CD14-positive monocyte (primary cell): Measurements from ENCODE around the gene NFIC. TPM values are rescaled to one million over a fixed set of nuclear protein-coding genes. Genes with fewer than 3 reads are reported as not detected.

Source experiments
- DNase-seq, 3 donors: peaks; one replicate each; pipeline ENCODE4 v3.0.0-alpha.2; 2011 to 2022
- H2AFZ ChIP-seq: 2 replicates; pipeline ENCODE4 v1.6.0; 2012; ENCODE audit warnings: mild to moderate bottlenecking, low read depth, low read length, inconsistent platforms; ENCODE audit not compliant: insufficient read depth, poor library complexity, severe bottlenecking
- H3K27ac ChIP-seq, 2 donors: 1 replicate in 1 of 2; 2 replicates in 1 of 2; pipeline ENCODE4 v1.5.1; 2012 to 2013; ENCODE audit warnings: low read length in 2 of 2, control low read depth in 1 of 2, inconsistent platforms in 1 of 2, low read depth in 1 of 2, mild to moderate bottlenecking in 1 of 2
- H3K27me3 ChIP-seq, 2 donors: one replicate each; pipeline versions ENCODE4 v1.6.0 to v1.6.1; 2011 to 2013; ENCODE audit warnings: low read length in 2 of 2; ENCODE audit not compliant: control insufficient read depth in 2 of 2, insufficient read depth in 2 of 2
- H3K36me3 ChIP-seq, 2 donors: replicated peaks in 1 of 2; 1 replicate in 1 of 2; 2 replicates in 1 of 2; pipeline versions ENCODE4 v1.5.1 to v1.6.1; 2012 to 2013; ENCODE audit warnings: low read length in 2 of 2, control low read depth in 1 of 2, inconsistent platforms in 1 of 2, mild to moderate bottlenecking in 1 of 2; ENCODE audit not compliant: insufficient read depth in 2 of 2, control insufficient read depth in 1 of 2
- H3K4me1 ChIP-seq, 2 donors: 1 replicate in 1 of 2; 2 replicates in 1 of 2; pipeline versions ENCODE4 v1.5.1 to v1.6.1; 2012 to 2013; ENCODE audit warnings: low read length in 2 of 2, control low read depth in 1 of 2, inconsistent platforms in 1 of 2, mild to moderate bottlenecking in 1 of 2, moderate library complexity in 1 of 2; ENCODE audit not compliant: insufficient read depth in 2 of 2, control insufficient read depth in 1 of 2
- H3K4me2 ChIP-seq: replicated peaks from 2 replicates; pipeline ENCODE3; 2012; ENCODE audit warnings: low read length, moderate library complexity, mild to moderate bottlenecking; ENCODE audit not compliant: poor library complexity, severe bottlenecking; ENCODE audit errors: extremely low read depth
- H3K4me3 ChIP-seq, 3 experiments: fragments of 200-600 bp in 1 of 3; sonication (generic) in 1 of 3; replicated peaks in 1 of 3; 1 replicate in 2 of 3; 2 replicates in 1 of 3; pipeline ENCODE4 v1.5.1; 2011 to 2013; ENCODE audit warnings: low read length in 3 of 3, mild to moderate bottlenecking in 3 of 3, control low read depth in 2 of 3, low read depth in 2 of 3, inconsistent platforms in 1 of 3, moderate library complexity in 1 of 3
- H3K79me2 ChIP-seq: 2 replicates; pipeline ENCODE4 v1.6.0; 2012; ENCODE audit warnings: mild to moderate bottlenecking, control low read depth, inconsistent platforms, low read length, moderate library complexity; ENCODE audit not compliant: insufficient read depth
- H3K9ac ChIP-seq: 2 replicates; pipeline ENCODE4 v1.6.0; 2017; ENCODE audit warnings: low read length, mild to moderate bottlenecking; ENCODE audit not compliant: insufficient read depth, poor library complexity, severe bottlenecking
- H3K9me3 ChIP-seq, 2 donors: replicated peaks in 1 of 2; 1 replicate in 1 of 2; 2 replicates in 1 of 2; pipeline versions ENCODE4 v1.5.1 to v1.6.1; 2012 to 2013; ENCODE audit warnings: low read length in 2 of 2, control low read depth in 1 of 2; ENCODE audit not compliant: control insufficient read depth in 1 of 2, insufficient read depth in 1 of 2
- H4K20me1 ChIP-seq: 2 replicates; pipeline ENCODE4 v1.6.0; 2012; ENCODE audit warnings: mild to moderate bottlenecking, low read length, control low read depth, moderate library complexity; ENCODE audit not compliant: insufficient read depth
- H3K27ac Mint-ChIP-seq, 7 donors: one replicate each; pipeline ENCODE4 v1.8.0; 2020; ENCODE audit warnings: mild to moderate bottlenecking in 7 of 7, mixed read lengths in 7 of 7, moderate library complexity in 6 of 7, inconsistent platforms in 2 of 7
- H3K27me3 Mint-ChIP-seq, 3 donors: one replicate each; pipeline ENCODE4 v1.8.0; 2021 to 2022; ENCODE audit warnings: low read depth in 3 of 3, mild to moderate bottlenecking in 3 of 3, mixed read lengths in 3 of 3, moderate library complexity in 3 of 3, inconsistent platforms in 1 of 3
- H3K36me3 Mint-ChIP-seq, 2 donors: one replicate each; pipeline ENCODE4 v1.8.0; 2020; ENCODE audit warnings: mixed read lengths in 2 of 2, inconsistent platforms in 1 of 2, mild to moderate bottlenecking in 1 of 2
- H3K4me1 Mint-ChIP-seq: one replicate; pipeline ENCODE4 v1.8.0; 2020; ENCODE audit warnings: mild to moderate bottlenecking, mixed read lengths
- H3K4me3 Mint-ChIP-seq, 2 donors: one replicate each; pipeline ENCODE4 v1.8.0; 2020; ENCODE audit warnings: mild to moderate bottlenecking in 2 of 2, mixed read lengths in 2 of 2, moderate library complexity in 1 of 2
- H3K9me3 Mint-ChIP-seq, 7 donors: one replicate each; pipeline ENCODE4 v1.8.0; 2020 to 2022; ENCODE audit warnings: mixed read lengths in 7 of 7, mild to moderate bottlenecking in 6 of 7, moderate library complexity in 6 of 7, inconsistent platforms in 2 of 7
- WGBS: methylation state at CpG from one replicate; pipeline ENCODE4 v1.1.5; 2013; ENCODE audit warnings: missing lambda C conversion rate; ENCODE audit not compliant: insufficient coverage; 5-methylcytosine and 5-hydroxymethylcytosine counted together
- intact Hi-C, 2 donors: fragments of 100-400 bp; cut with micrococcal nuclease; formaldehyde crosslinking; loops; one replicate each; pipeline versions ENCODE4 v1.15.0 to v1.15.1; 2023
- polyA plus RNA-seq, 3 donors: library from polyadenylated mRNA; depleted of rRNA in 1 of 3; unstranded in 2 of 3; stranded (reverse) in 1 of 3; fragments of 300-500 nt in 2 of 3; fragments of >200 nt in 1 of 3; fragmentation: Illumina TruSeq in 2 of 3; gene quantifications; 1 replicate in 2 of 3; 2 replicates in 1 of 3; pipeline ENCODE4 v1.2.3, GENCODE V29; 2012 to 2021
- TF ChIP-seq, protein P1 (sequence below): fragments of 200-600 bp; IDR thresholded peaks from one replicate; pipeline ENCODE4 v1.8.0; 2022; ENCODE audit warnings: antibody characterized with exemption, mild to moderate bottlenecking

NFIC gene
- polyA plus RNA-seq, 3 donors: 7.0 to 13.8 (median 11.5) TPM

DNA sequence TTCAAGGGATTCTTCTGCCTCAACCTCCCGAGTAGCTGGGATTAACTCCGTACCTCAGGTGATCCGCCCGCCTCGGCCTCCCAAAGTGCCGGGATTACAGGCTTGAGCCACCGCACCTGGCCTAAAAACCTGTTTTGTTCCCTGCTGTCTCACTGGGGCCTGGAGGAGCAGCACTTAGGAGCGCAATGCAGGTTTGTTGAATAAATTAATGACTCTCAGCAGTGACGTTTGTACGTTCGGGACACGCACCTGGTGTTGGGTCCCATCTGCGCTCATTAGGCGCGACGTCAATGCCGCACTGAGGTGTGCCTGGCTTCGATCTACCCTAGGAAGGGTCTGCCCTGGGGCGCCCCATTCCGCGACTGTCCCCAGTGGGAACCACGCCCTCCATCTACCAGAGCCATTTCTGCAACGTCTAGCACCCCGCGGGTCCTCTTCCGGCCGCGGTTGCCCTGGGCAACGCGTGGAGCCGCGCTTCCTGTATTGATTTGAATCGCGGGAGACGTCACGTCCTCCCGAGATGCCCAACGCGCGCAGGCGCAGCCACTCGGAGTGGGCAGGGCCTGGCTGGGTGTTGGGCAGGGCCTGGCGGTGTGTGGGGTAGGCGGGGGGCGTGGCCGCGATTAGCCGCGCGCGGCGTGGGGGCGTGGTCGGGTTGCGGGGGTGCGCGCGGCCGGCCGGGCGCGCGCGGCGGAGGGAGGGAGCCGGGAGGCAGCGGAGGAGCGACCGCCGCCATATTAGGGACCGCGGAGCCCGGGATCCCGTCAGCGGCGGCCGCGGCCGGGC lies 139.4 kb downstream of the NFIC start, which contains the start of gene FZR1:
Gene FZR1, plus strand, starts transcription at position 714 of the 786 bp plus-strand sequence. CDS start 16,679 bp downstream, outside the sequence.
- Histone ChIP-seq H2AFZ (peak within 1 kb of the TSS; percentile 90), H3K79me2 (peaks cover 46% of the 10 kb centered on the region), H4K20me1 (peaks cover 25% of the 10 kb centered on the region), H3K9ac (peak within 1 kb of the TSS; percentile 98), H3K4me2 (peak within 1 kb of the TSS; percentile 98), H3K27me3 (no peaks in the 10 kb centered on the region), H3K4me1 (peaks cover 23 to 28% of the 10 kb centered on the region in 2 donors), H3K36me3 (peaks cover 16 to 18% of the 10 kb centered on the region in 2 donors), H3K4me3 (peak within 1 kb of the TSS; percentile 86 to 91 (median 87)), H3K27ac (peak within 1 kb of the TSS; percentile 58 to 92), H3K9me3 (no peaks in the 10 kb centered on the region)
- H3K27me3 Mint-ChIP-seq: peaks cover 0 to 3% (median 2%) of the 10 kb centered on the region in 3 donors
- TF ChIP-seq, protein P1, sequence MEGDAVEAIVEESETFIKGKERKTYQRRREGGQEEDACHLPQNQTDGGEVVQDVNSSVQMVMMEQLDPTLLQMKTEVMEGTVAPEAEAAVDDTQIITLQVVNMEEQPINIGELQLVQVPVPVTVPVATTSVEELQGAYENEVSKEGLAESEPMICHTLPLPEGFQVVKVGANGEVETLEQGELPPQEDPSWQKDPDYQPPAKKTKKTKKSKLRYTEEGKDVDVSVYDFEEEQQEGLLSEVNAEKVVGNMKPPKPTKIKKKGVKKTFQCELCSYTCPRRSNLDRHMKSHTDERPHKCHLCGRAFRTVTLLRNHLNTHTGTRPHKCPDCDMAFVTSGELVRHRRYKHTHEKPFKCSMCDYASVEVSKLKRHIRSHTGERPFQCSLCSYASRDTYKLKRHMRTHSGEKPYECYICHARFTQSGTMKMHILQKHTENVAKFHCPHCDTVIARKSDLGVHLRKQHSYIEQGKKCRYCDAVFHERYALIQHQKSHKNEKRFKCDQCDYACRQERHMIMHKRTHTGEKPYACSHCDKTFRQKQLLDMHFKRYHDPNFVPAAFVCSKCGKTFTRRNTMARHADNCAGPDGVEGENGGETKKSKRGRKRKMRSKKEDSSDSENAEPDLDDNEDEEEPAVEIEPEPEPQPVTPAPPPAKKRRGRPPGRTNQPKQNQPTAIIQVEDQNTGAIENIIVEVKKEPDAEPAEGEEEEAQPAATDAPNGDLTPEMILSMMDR: no peak
- H3K9me3 Mint-ChIP-seq: peaks cover 0 to 3% (median 0%) of the 10 kb centered on the region in 7 donors
- peak within 1 kb of the TSS; percentile 94 to 97 (median 96) for H3K27ac Mint-ChIP-seq
- peaks cover 17 to 26% of the 10 kb centered on the region in 2 donors for H3K36me3 Mint-ChIP-seq
- DNase-seq: peak; percentile 99
- H3K4me3 Mint-ChIP-seq: peak within 1 kb of the TSS; percentile 94 to 95
- intact Hi-C loops: loop anchor here (5.0 to 10.0 kb wide), 4 partner anchors 47 to 71 kb away; partner anchors contain the start of genes HMG20B (in 1 of the 2) and MFSD12 (in 1 of the 2)
- 2% methylated on average over 77 of the region's 79 CpGs for WGBS
- peaks cover 43% of the 10 kb centered on the region for H3K4me1 Mint-ChIP-seq
